ENCODE measurements around the gene CLPX.

DNA sequence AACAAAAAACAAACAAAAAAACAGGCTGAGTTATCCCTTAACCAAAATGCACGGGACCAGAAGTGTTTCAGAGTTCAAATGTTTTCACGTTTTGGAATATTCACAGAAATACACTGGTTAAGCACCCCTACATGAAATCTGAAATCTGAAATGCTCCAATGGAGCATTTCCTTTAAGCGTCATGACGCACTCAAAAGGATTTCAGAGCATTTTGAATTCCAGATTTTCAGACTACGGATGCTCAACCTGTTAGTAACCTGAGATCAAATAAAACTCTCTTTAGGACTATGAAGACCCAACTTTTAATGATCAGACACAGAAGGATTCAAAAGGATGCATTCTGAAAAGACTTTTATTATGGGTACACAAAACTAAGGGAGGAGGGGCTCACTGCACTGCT lies 9.6 kb downstream of the CLPX start:
- TF ChIP-seq YY1 (IDR thresholded peaks at IDR 0.05; ENCODE audit: insufficient read depth, insufficient read length) = no peak
- TF ChIP-seq SUZ12 (IDR thresholded peaks at IDR 0.05; ENCODE audit: extremely low read depth, insufficient read depth, insufficient read length) = no peak

Measured in NT2/D1 (cell line).